Measurements from ENCODE around the gene MEF2D.

MEF2D gene

GRCh38 chr1:156498432-156499193 is 2.0 kb downstream of the MEF2D start:
- Histone ChIP-seq H3K9me2 (replicated peaks; ENCODE audit: insufficient read depth, low read length) (no peaks in the 10 kb centered on the region), H3K27me3 (replicated peaks; ENCODE audit: insufficient read depth, low read length) (no peaks in the 10 kb centered on the region), H2AFZ (ENCODE audit: low read length) (no peak overlapping the region), H3F3A (ENCODE audit: insufficient read depth, low read length) (peaks cover 63% of the 10 kb centered on the region), H3K9me3 (replicated peaks; ENCODE audit: insufficient read depth, low read length) (no peaks in the 10 kb centered on the region), H3K4me2 (ENCODE audit: low read depth, low read length) (peak overlapping the region; percentile 90), H3K79me2 (ENCODE audit: low read length) (peaks cover 74% of the 10 kb centered on the region), H3K4me3 (ENCODE audit: low read length) (peak overlapping the region; percentile 96), H4K20me1 (ENCODE audit: insufficient read depth, low read length) (no peaks in the 10 kb centered on the region), H3K27ac (ENCODE audit: low read length) (peak overlapping the region; percentile 83; the same call in 1 of the 2 replicates), H3K36me3 (replicated peaks; ENCODE audit: insufficient read depth, low read length) (0 out of 2 replicates have a peak, but pooled peaks cover 8% of the 10 kb centered on the region), H3K4me1 (ENCODE audit: low read length) (peaks cover 66% of the 10 kb centered on the region), H3K9ac (ENCODE audit: low read length) (peak overlapping the region; percentile 97)
- DNase-seq = no peak
- TF ChIP-seq EZH2 (optimal IDR thresholded peaks at IDR 0.05; ENCODE audit: low read depth, low read length) (no peak), CTCF (IDR thresholded peaks at IDR 0.05; ENCODE audit: low read length) (no peak), EZH2phosphoT487 (IDR thresholded peaks at IDR 0.05; ENCODE audit: low read length) (no peak)

- Histone ChIP-seq H3K4me3 (ENCODE audit: low read length) (peak overlapping the region; percentile 96), H3K9ac (ENCODE audit: low read length) (peak overlapping the region; percentile 36; the same call in 1 of the 2 replicates)
- no peak for TF ChIP-seq EZH2 (optimal IDR thresholded peaks at IDR 0.05; ENCODE audit: low read depth, low read length)
- TF ChIP-seq EZH2phosphoT487 (IDR thresholded peaks at IDR 0.05; ENCODE audit: low read length) = no peak
- no peak for TF ChIP-seq CTCF (IDR thresholded peaks at IDR 0.05; ENCODE audit: low read length)
Observed at GRCh38 chr1:156497743-156498431, 2.7 kb downstream of the MEF2D start.

GRCh38 chr1:156497078-156497742 is 3.4 kb downstream of the MEF2D start:
- Histone ChIP-seq H3K4me2 (ENCODE audit: low read depth, low read length) (peak overlapping the region; percentile 90), H3K27ac (ENCODE audit: low read length) (peak overlapping the region; percentile 83), H3K79me2 (ENCODE audit: low read length) (peaks cover 85% of the 10 kb centered on the region), H3F3A (ENCODE audit: insufficient read depth, low read length) (peaks cover 76% of the 10 kb centered on the region), H3K9me3 (replicated peaks; ENCODE audit: insufficient read depth, low read length) (no peaks in the 10 kb centered on the region), H3K36me3 (replicated peaks; ENCODE audit: insufficient read depth, low read length) (0 out of 2 replicates have a peak, but pooled peaks cover 8% of the 10 kb centered on the region), H4K20me1 (ENCODE audit: insufficient read depth, low read length) (no peaks in the 10 kb centered on the region), H3K9me2 (replicated peaks; ENCODE audit: insufficient read depth, low read length) (no peaks in the 10 kb centered on the region), H2AFZ (ENCODE audit: low read length) (no peak overlapping the region), H3K4me1 (ENCODE audit: low read length) (peaks cover 66% of the 10 kb centered on the region), H3K4me3 (ENCODE audit: low read length) (peak overlapping the region; percentile 96), H3K27me3 (replicated peaks; ENCODE audit: insufficient read depth, low read length) (no peaks in the 10 kb centered on the region), H3K9ac (ENCODE audit: low read length) (peak overlapping the region; percentile 36; the same call in 1 of the 2 replicates)
- TF ChIP-seq CTCF (IDR thresholded peaks at IDR 0.05; ENCODE audit: low read length) (no peak), EZH2 (optimal IDR thresholded peaks at IDR 0.05; ENCODE audit: low read depth, low read length) (no peak), EZH2phosphoT487 (IDR thresholded peaks at IDR 0.05; ENCODE audit: low read length) (no peak)
- no peak for DNase-seq

More at GRCh38 chr1:156497743-156498431, 2.7 kb downstream of the MEF2D start:
- Histone ChIP-seq H3K9me2 (replicated peaks; ENCODE audit: insufficient read depth, low read length) (no peaks in the 10 kb centered on the region), H3K36me3 (replicated peaks; ENCODE audit: insufficient read depth, low read length) (0 out of 2 replicates have a peak, but pooled peaks cover 8% of the 10 kb centered on the region), H3K79me2 (ENCODE audit: low read length) (peaks cover 81% of the 10 kb centered on the region), H2AFZ (ENCODE audit: low read length) (no peak overlapping the region), H3F3A (ENCODE audit: insufficient read depth, low read length) (peaks cover 69% of the 10 kb centered on the region), H3K27ac (ENCODE audit: low read length) (peak overlapping the region; percentile 83; the same call in 1 of the 2 replicates), H3K4me2 (ENCODE audit: low read depth, low read length) (peak overlapping the region; percentile 90), H3K27me3 (replicated peaks; ENCODE audit: insufficient read depth, low read length) (no peaks in the 10 kb centered on the region), H3K4me1 (ENCODE audit: low read length) (peaks cover 66% of the 10 kb centered on the region), H4K20me1 (ENCODE audit: insufficient read depth, low read length) (no peaks in the 10 kb centered on the region), H3K9me3 (replicated peaks; ENCODE audit: insufficient read depth, low read length) (no peaks in the 10 kb centered on the region)
- no peak for DNase-seq

Data from MM.1S (cell line).